GM12874 (cell line): ENCODE measurements around the gene LAMA2.

ENCODE experiments used
- CTCF ChIP-seq: IDR thresholded peaks from 2 replicates; pipeline ENCODE4 v1.5.1; 2011; ENCODE audit warnings: low read depth, mild to moderate bottlenecking, control low read depth, low read length, moderate library complexity; ENCODE audit not compliant: insufficient read depth

Gene LAMA2

GRCh38 chr6:128981716-128982115 lies 98.8 kb downstream of the LAMA2 start:
- TF ChIP-seq CTCF, result no peak

- TF ChIP-seq CTCF, result no peak
Measured at GRCh38 chr6:128990360-128990759, 107.4 kb downstream of the LAMA2 start.

- TF ChIP-seq CTCF, result no peak
Measured at GRCh38 chr6:128990915-128991314, 108.0 kb downstream of the LAMA2 start.

- no peak for TF ChIP-seq CTCF
Measured at GRCh38 chr6:128993166-128993565, 110.2 kb downstream of the LAMA2 start.

- no peak for TF ChIP-seq CTCF
Measured at GRCh38 chr6:128997880-128998279, 114.9 kb downstream of the LAMA2 start.

GRCh38 chr6:129006724-129007514 lies 124.0 kb downstream of the LAMA2 start:
- TF ChIP-seq CTCF, result no peak

- TF ChIP-seq CTCF, result no peak
Measured at GRCh38 chr6:129007701-129008373, 124.9 kb downstream of the LAMA2 start.
